HepG2 (cell line): ENCODE measurements around the gene IQCF5. TPM values are rescaled to one million over a fixed set of nuclear protein-coding genes. Genes with fewer than 3 reads are reported as not detected.

Experiments
- ATAC-seq: fragments of 200-7000 bp; cut with Tn5 transposase; 3 replicates; pipeline ENCODE4 v1.9.1; 2020; ENCODE audit warnings: mild to moderate bottlenecking, moderate library complexity
- BruUV-seq: library from RNA; stranded (reverse); fragments of 400-500 nt; replicated peaks from 2 replicates; lab custom pipeline; 2021; lab: Mats Ljungman, UMichigan
- CTCF ChIA-PET: fragments of 300-600 bp; formaldehyde crosslinking; extraction: SDS; loops from one replicate; lab custom pipeline; 2021; ENCODE audit warnings: low total read pairs, inconsistent platforms, low intra/inter-chr PET ratio; lab: Yijun Ruan, JAX
- POLR2A ChIA-PET: fragments of 350-600 bp; sonication (Branson Sonifier 250); formaldehyde crosslinking; loops from one replicate; lab custom pipeline; 2020; ENCODE audit warnings: antibody characterized with exemption, inconsistent platforms; lab: Yijun Ruan, JAX
- DNase-seq: peaks from one replicate; pipeline ENCODE4 v3.0.0-alpha.2; 2015; ENCODE audit warnings: low spot score
- FAIRE-seq: peaks from 3 replicates; lab custom pipeline; 2011; peaks lifted over from hg19 to GRCh38; lab: Jason Lieb, UNC
- H2AFZ ChIP-seq: one replicate; pipeline ENCODE4 v1.6.1; 2011; ENCODE audit warnings: low read length, inconsistent platforms
- H3K27ac ChIP-seq: fragments of 300-600 bp; 3 replicates; pipeline ENCODE4 v1.8.0; 2011; ENCODE audit warnings: mixed run types, mild to moderate bottlenecking, mixed read lengths, low read length, inconsistent platforms; ENCODE audit not compliant: insufficient read depth; ENCODE audit errors: extremely low read length
- H3K27me3 ChIP-seq, 2 experiments: fragments of 200-600 bp in 1 of 2; 2 replicates in 1 of 2; 3 replicates in 1 of 2; pipeline versions ENCODE4 v1.6.0 to v1.8.0; 2011; ENCODE audit warnings: low read length in 2 of 2, mild to moderate bottlenecking in 2 of 2, moderate library complexity in 2 of 2, inconsistent platforms in 1 of 2; ENCODE audit not compliant: insufficient read depth in 2 of 2, control insufficient read depth in 1 of 2
- H3K36me3 ChIP-seq, 2 experiments: fragments of 200-600 bp in 1 of 2; replicated peaks in 1 of 2; 2 replicates in 1 of 2; 3 replicates in 1 of 2; pipeline versions ENCODE4 v1.5.1 to v1.8.0; 2011; ENCODE audit warnings: low read length in 2 of 2, inconsistent platforms in 1 of 2; ENCODE audit not compliant: insufficient read depth in 2 of 2, control insufficient read depth in 1 of 2
- H3K4me1 ChIP-seq: 2 replicates; pipeline ENCODE4 v1.5.1; 2012; ENCODE audit warnings: low read length, inconsistent platforms; ENCODE audit not compliant: insufficient read depth
- H3K4me2 ChIP-seq: 2 replicates; pipeline ENCODE4 v1.6.0; 2011; ENCODE audit warnings: low read depth, low read length, inconsistent platforms
- H3K4me3 ChIP-seq, 3 experiments: fragments of 200-600 bp in 1 of 3; sonication (generic), shearing (Covaris generic) in 1 of 3; replicated peaks in 1 of 3; 2 replicates each; pipeline ENCODE4 v1.5.1; 2011 to 2016; ENCODE audit warnings: low read length in 3 of 3, inconsistent platforms in 2 of 3, low read depth in 2 of 3, mild to moderate bottlenecking in 2 of 3, control low read depth in 1 of 3, mixed read lengths in 1 of 3; ENCODE audit not compliant: insufficient read depth in 1 of 3
- H3K79me2 ChIP-seq: one replicate; pipeline ENCODE4 v1.6.1; 2011; ENCODE audit warnings: low read length, inconsistent platforms; ENCODE audit not compliant: insufficient read depth
- H3K9ac ChIP-seq: 2 replicates; pipeline ENCODE4 v1.6.0; 2011; ENCODE audit warnings: mild to moderate bottlenecking, low read depth, low read length, inconsistent platforms; ENCODE audit not compliant: insufficient read depth
- H3K9me3 ChIP-seq: 2 replicates; pipeline ENCODE4 v1.5.1; 2012; ENCODE audit warnings: mild to moderate bottlenecking, low read length
- H4K20me1 ChIP-seq: 2 replicates; pipeline ENCODE4 v1.6.0; 2011; ENCODE audit warnings: inconsistent platforms, mild to moderate bottlenecking, low read length, moderate library complexity; ENCODE audit not compliant: insufficient read depth
- AGO2 ChIP-seq: fragments of 200-400 bp; formaldehyde crosslinking; optimal IDR thresholded peaks from 2 replicates; pipeline ENCODE3; 2017; ENCODE audit warnings: mild to moderate bottlenecking, low read depth, low read length, moderate library complexity
- CREB1 ChIP-seq, 2 experiments: fragments of 450-650 bp in 1 of 2; IDR thresholded peaks; 2 replicates each; pipeline ENCODE4 v1.6.1; 2016 to 2017; ENCODE audit warnings: control low read depth in 1 of 2, mild to moderate bottlenecking in 1 of 2, missing compliant biosample characterization in 1 of 2, missing genetic modification characterization in 1 of 2
- EZH2 ChIP-seq: conservative IDR thresholded peaks from 2 replicates; pipeline ENCODE4 v1.6.1; 2012; ENCODE audit warnings: mild to moderate bottlenecking, low read depth, low read length, moderate library complexity
- HMG20B ChIP-seq: conservative IDR thresholded peaks from 2 replicates; pipeline ENCODE4 v1.6.1; 2016; ENCODE audit warnings: missing genetic modification reagents, missing compliant biosample characterization
- IRF9 ChIP-seq: sonication (generic); formaldehyde crosslinking; IDR thresholded peaks from 2 replicates; pipeline ENCODE4 v1.8.0; 2022; ENCODE audit warnings: missing genetic modification reagents, mild to moderate bottlenecking, borderline replicate concordance
- MATR3 ChIP-seq: sonication (generic); formaldehyde crosslinking; IDR thresholded peaks from 2 replicates; pipeline ENCODE4 v1.4.0; 2020; ENCODE audit warnings: missing genetic modification reagents
- PPARG ChIP-seq: conservative IDR thresholded peaks from 2 replicates; pipeline ENCODE4 v1.6.1; 2016; ENCODE audit warnings: missing biosample characterization, missing genetic modification reagents
- PRDM4 ChIP-seq: sonication (generic); formaldehyde crosslinking; IDR thresholded peaks from 2 replicates; pipeline ENCODE4 v1.9.0; 2021; ENCODE audit warnings: missing genetic modification reagents, borderline replicate concordance
- STAT6 ChIP-seq: sonication (generic); formaldehyde crosslinking; IDR thresholded peaks from 2 replicates; pipeline ENCODE4 v1.4.0; 2020; ENCODE audit warnings: missing genetic modification reagents, mild to moderate bottlenecking, borderline replicate concordance
- TARDBP ChIP-seq: sonication (generic); formaldehyde crosslinking; IDR thresholded peaks from 2 replicates; pipeline ENCODE4 v1.8.0; 2022; ENCODE audit warnings: mild to moderate bottlenecking, missing genetic modification reagents
- ZBTB21 ChIP-seq: sonication (generic); formaldehyde crosslinking; IDR thresholded peaks from 2 replicates; pipeline ENCODE4 v1.4.0; 2020; ENCODE audit warnings: missing genetic modification reagents
- ZNF382 ChIP-seq: sonication (generic); formaldehyde crosslinking; IDR thresholded peaks from 2 replicates; pipeline ENCODE4 v1.5.0; 2020; ENCODE audit warnings: missing genetic modification reagents, mild to moderate bottlenecking, borderline replicate concordance
- ZNF597 ChIP-seq: sonication (generic); formaldehyde crosslinking; IDR thresholded peaks from 2 replicates; pipeline ENCODE4 v1.5.0; 2020; ENCODE audit warnings: missing genetic modification reagents
- WGBS: methylation state at CpG from one replicate; pipeline ENCODE4 v1.1.6; 2017; ENCODE audit warnings: low lambda C conversion rate; 5-methylcytosine and 5-hydroxymethylcytosine counted together
- in situ Hi-C: cut with HindIII; loops from 2 replicates; pipeline ENCODE4 v1.10.0; 2017; ENCODE audit warnings: low pct_unique_long_range_greater_than_20kb; ENCODE audit not compliant: extremely low pct_ligation_motif_present
- intact Hi-C: fragments of 100-400 bp; cut with micrococcal nuclease; formaldehyde crosslinking; loops from one replicate; pipeline ENCODE4 v1.10.0; 2022; ENCODE audit not compliant: unreplicated experiment
- polyA plus RNA-seq, 8 experiments: library from polyadenylated mRNA; depleted of rRNA in 3 of 8; stranded (reverse) in 7 of 8; unstranded in 1 of 8; fragments of >200 nt; fragmentation: Illumina TruSeq in 4 of 8; extraction: Trizol in 4 of 8; gene quantifications; 2 replicates each; pipeline versions ENCODE4 v1.2.1 to v1.2.3, GENCODE V29; 2011 to 2016; ENCODE audit warnings: low read depth in 4 of 8, missing spikeins in 1 of 8, mixed read lengths in 1 of 8; ENCODE audit not compliant: insufficient read depth in 1 of 8
- total RNA-seq, 5 experiments: library from RNA; depleted of rRNA; stranded (reverse); fragments of >200 nt; fragmentation: Illumina TruSeq; extraction: Trizol; gene quantifications; 2 replicates each; pipeline ENCODE4 v1.2.3, GENCODE V29; 2016; ENCODE audit warnings: low read depth in 1 of 5

Gene IQCF5
- total and polyA plus RNA-seq, 2 of the 13 experiments (the other 11 are each of a cell fraction or from before 2014, with no cell fraction given) = not detected

- Histone ChIP-seq H3K9ac (no peak overlapping the region), H2AFZ (no peak overlapping the region), H3K4me2 (no peak overlapping the region), H3K4me3 (no peak overlapping the region), H3K27ac (no peak overlapping the region), H3K27me3 (no peaks in the 10 kb centered on the region), H3K36me3 (no peaks in the 10 kb centered on the region), H3K9me3 (peaks cover 5% of the 10 kb centered on the region; the same call in 1 of the 2 replicates), H4K20me1 (no peaks in the 10 kb centered on the region), H3K4me1 (no peaks in the 10 kb centered on the region), H3K79me2 (no peaks in the 10 kb centered on the region)
- no TSS peak for BruUV-seq
- POLR2A ChIA-PET = no interaction called here
- TF ChIP-seq ZBTB21 (CRISPR knock-in tag) (no peak), ZNF597 (CRISPR knock-in tag) (no peak), EZH2 (no peak), IRF9 (CRISPR knock-in tag) (no peak), HMG20B (no peak), MATR3 (CRISPR knock-in tag) (no peak), PPARG (CRISPR knock-in tag) (no peak), PRDM4 (CRISPR knock-in tag) (no peak), AGO2 (no peak), ZNF382 (CRISPR knock-in tag) (no peak), CREB1 (IDR thresholded peaks at IDR 0.05) (no peak), CREB1 (CRISPR knock-in tag; IDR thresholded peaks at IDR 0.05) (no peak), STAT6 (CRISPR knock-in tag) (no peak), TARDBP (CRISPR knock-in tag) (no peak)
- intact Hi-C loops (no loop called here), in situ Hi-C loops (no loop called here)
- CTCF ChIA-PET = no interaction called here
- ATAC-seq (no peak), DNase-seq (no peak), FAIRE-seq (no peak)
- no CpG with 5 or more reads among the region's 13 CpGs for WGBS
These were observed 45.1 kb downstream of the IQCF5 start for GRCh38 chr3:51830345-51830744.
